H1 (cell line): ENCODE results near the gene DYSF. TPM values are rescaled to one million over a fixed set of nuclear protein-coding genes. Genes with fewer than 3 reads are reported as not detected.

Source experiments
- BRCA1 ChIP-seq: IDR thresholded peaks from 2 replicates; pipeline ENCODE4 v1.6.1; 2012; ENCODE audit warnings: low read depth, low read length, improper control_type of control experiment
- CTBP2 ChIP-seq: IDR thresholded peaks from 2 replicates; pipeline ENCODE4 v1.7.0; 2011; ENCODE audit warnings: borderline replicate concordance, mild to moderate bottlenecking, moderate library complexity, mixed read lengths, low read length; ENCODE audit not compliant: insufficient read depth, insufficient read length
- EGR1 ChIP-seq: IDR thresholded peaks from 2 replicates; pipeline ENCODE4 v1.6.1; 2011; ENCODE audit warnings: low read depth, low read length, borderline replicate concordance
- EZH2 ChIP-seq: fragments of 200-600 bp; sonication (generic); IDR thresholded peaks from 2 replicates; pipeline ENCODE4 v1.7.1; 2012; ENCODE audit warnings: low read depth, mild to moderate bottlenecking, moderate library complexity, low read length, inconsistent platforms; ENCODE audit not compliant: severe bottlenecking
- GABPA ChIP-seq: IDR thresholded peaks from 2 replicates; pipeline ENCODE4 v1.6.1; 2011; ENCODE audit warnings: mild to moderate bottlenecking, low read length, moderate library complexity, borderline replicate concordance; ENCODE audit not compliant: insufficient read depth
- PHF8 ChIP-seq: fragments of 200-600 bp; sonication (generic); conservative IDR thresholded peaks from 2 replicates; pipeline ENCODE4 v1.7.1; 2012; ENCODE audit warnings: low read depth, mild to moderate bottlenecking, inconsistent platforms, low read length, moderate library complexity
- POLR2A ChIP-seq, 2 experiments: IDR thresholded peaks; 1 replicate in 1 of 2; 2 replicates in 1 of 2; pipeline ENCODE4 v1.6.1; 2011; ENCODE audit warnings: low read depth in 2 of 2, low read length in 2 of 2, mild to moderate bottlenecking in 2 of 2; ENCODE audit errors: control extremely low read depth in 1 of 2
- SIN3A ChIP-seq, 2 experiments: IDR thresholded peaks in 1 of 2; conservative IDR thresholded peaks in 1 of 2; 2 replicates each; pipeline ENCODE4 v1.6.1; 2011 to 2012; ENCODE audit warnings: low read length in 2 of 2, improper control_type of control experiment in 1 of 2, low read depth in 1 of 2, mild to moderate bottlenecking in 1 of 2
- SP2 ChIP-seq: IDR thresholded peaks from 2 replicates; pipeline ENCODE4 v1.6.1; 2012; ENCODE audit warnings: mild to moderate bottlenecking, low read length, inconsistent platforms
- SUZ12 ChIP-seq: fragments of 200-600 bp; sonication (generic); IDR thresholded peaks from 2 replicates; pipeline ENCODE4 v1.6.1; 2012; ENCODE audit warnings: mild to moderate bottlenecking, inconsistent platforms, low read length, moderate library complexity, mixed read lengths
- YY1 ChIP-seq: IDR thresholded peaks from 2 replicates; pipeline ENCODE4 v1.6.1; 2011; ENCODE audit warnings: low read depth, mild to moderate bottlenecking, low read length
- polyA plus RNA-seq, 7 experiments: library from polyadenylated mRNA; depleted of rRNA in 3 of 7; stranded (reverse) in 5 of 7; unstranded in 2 of 7; fragments of >200 nt in 5 of 7; fragments of 200-250 nt in 2 of 7; gene quantifications; 1 replicate in 5 of 7; 2 replicates in 1 of 7; 4 replicates in 1 of 7; pipeline versions ENCODE4 v1.2.1 to v1.2.3, GENCODE V29; 2011 to 2013; ENCODE audit warnings: missing spikeins in 2 of 7, mixed read lengths in 2 of 7
- total RNA-seq: library from RNA; stranded (reverse); fragmentation: NEBNext Ultra II Directional; extraction: Animal tissue kit (Norgen Biotek cat#: 25700); gene quantifications from 2 replicates; pipeline ENCODE4 v1.2.1, GENCODE V29; 2021
- TF ChIP-seq, protein P1 (sequence below): IDR thresholded peaks from 2 replicates; pipeline ENCODE4 v1.6.1; 2012; ENCODE audit warnings: inconsistent platforms

Gene DYSF
- total and polyA plus RNA-seq, 2 of the 8 experiments (the other 6 are each of a cell fraction or from before 2014, with no cell fraction given): 5.8 to 7.1 TPM

DNA sequence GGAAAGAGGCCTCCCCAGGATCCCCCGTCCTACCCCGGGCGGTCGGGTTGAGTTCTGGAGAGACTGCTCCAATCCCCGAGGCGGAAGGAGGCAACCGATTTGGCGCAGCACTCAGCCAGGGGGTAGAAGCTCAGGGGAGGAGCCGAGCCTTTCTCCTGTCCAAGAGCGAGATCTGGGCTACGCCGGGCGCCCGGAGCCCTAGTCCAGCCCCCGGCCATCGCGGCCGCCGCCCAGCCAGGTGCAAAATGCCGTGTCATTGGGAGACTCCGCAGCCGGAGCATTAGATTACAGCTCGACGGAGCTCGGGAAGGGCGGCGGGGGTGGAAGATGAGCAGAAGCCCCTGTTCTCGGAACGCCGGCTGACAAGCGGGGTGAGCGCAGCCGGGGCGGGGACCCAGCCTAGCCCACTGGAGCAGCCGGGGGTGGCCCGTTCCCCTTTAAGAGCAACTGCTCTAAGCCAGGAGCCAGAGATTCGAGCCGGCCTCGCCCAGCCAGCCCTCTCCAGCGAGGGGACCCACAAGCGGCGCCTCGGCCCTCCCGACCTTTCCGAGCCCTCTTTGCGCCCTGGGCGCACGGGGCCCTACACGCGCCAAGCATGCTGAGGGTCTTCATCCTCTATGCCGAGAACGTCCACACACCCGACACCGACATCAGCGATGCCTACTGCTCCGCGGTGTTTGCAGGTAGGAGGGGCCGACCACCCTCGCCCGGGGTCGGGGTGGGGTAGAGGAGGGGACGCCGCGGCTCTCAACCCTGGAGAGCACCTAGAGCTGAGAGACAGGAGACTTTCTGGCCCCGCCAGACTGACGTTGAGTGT lies at the start of gene DYSF (continued):
- TF ChIP-seq EZH2 (peak; percentile 65), SIN3A (conservative IDR thresholded peaks at IDR 0.05 in 1 of 2, IDR thresholded peaks at IDR 0.05 in 1 of 2; ENCODE audit: low read depth in 1 of 2, low read length in 2 of 2) (0 out of 4 replicates have a peak, but pooled peaks of 1 of the 2 experiments have one; percentile 46), SP2 (no peak), BRCA1 (no peak), EGR1 (0 out of 2 replicates have a peak, but pooled peaks have one; percentile 3), SUZ12 (peak; percentile 52), YY1 (no peak), GABPA (no peak), POLR2A (IDR thresholded peaks at IDR 0.05; ENCODE audit: control extremely low read depth in 1 of 2, low read depth in 2 of 2, low read length in 2 of 2) (peak in 1 of 2 experiments; percentile 64; a peak in 2 of 3 replicates), CTBP2 (no peak), PHF8 (0 out of 2 replicates have a peak, but pooled peaks have one; percentile 20)
- TF ChIP-seq, protein P1, sequence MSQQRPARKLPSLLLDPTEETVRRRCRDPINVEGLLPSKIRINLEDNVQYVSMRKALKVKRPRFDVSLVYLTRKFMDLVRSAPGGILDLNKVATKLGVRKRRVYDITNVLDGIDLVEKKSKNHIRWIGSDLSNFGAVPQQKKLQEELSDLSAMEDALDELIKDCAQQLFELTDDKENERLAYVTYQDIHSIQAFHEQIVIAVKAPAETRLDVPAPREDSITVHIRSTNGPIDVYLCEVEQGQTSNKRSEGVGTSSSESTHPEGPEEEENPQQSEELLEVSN: peak; percentile 80
